WTC11 (cell line): Measurements from ENCODE around the gene ECM1. TPM values are rescaled to one million over a fixed set of nuclear protein-coding genes. Genes with fewer than 3 reads are reported as not detected.

Experiments used
- ATAC-seq: fragments of 200-7000 bp; cut with Tn5 transposase; 2 replicates; pipeline ENCODE4 v1.10.0; 2021; ENCODE audit warnings: mild to moderate bottlenecking, moderate library complexity
- CTCF ChIA-PET: fragments of 300-600 bp; sonication (Branson Sonifier 250); formaldehyde crosslinking; loops from one replicate; lab custom pipeline; 2021; ENCODE audit warnings: antibody characterized with exemption; lab: Charles Lee
- POLR2A ChIA-PET: fragments of 350-600 bp; sonication (Branson Sonifier 250); formaldehyde crosslinking; loops from one replicate; lab custom pipeline; 2021; ENCODE audit warnings: antibody characterized with exemption; lab: Charles Lee
- DNase-seq: peaks from one replicate; pipeline ENCODE4 v3.0.0; 2021; ENCODE audit warnings: low spot score
- H3K27ac Mint-ChIP-seq: 2 replicates; pipeline ENCODE4 v1.8.0; 2021; ENCODE audit warnings: mixed read lengths
- H3K27me3 Mint-ChIP-seq: 2 replicates; pipeline ENCODE4 v1.8.0; 2021; ENCODE audit warnings: low read depth, mild to moderate bottlenecking, moderate library complexity, mixed read lengths
- H3K36me3 Mint-ChIP-seq: 2 replicates; pipeline ENCODE4 v1.8.0; 2021; ENCODE audit warnings: mixed read lengths
- H3K4me1 Mint-ChIP-seq: 2 replicates; pipeline ENCODE4 v1.8.0; 2022; ENCODE audit warnings: mixed read lengths
- H3K4me3 Mint-ChIP-seq: 2 replicates; pipeline ENCODE4 v1.8.0; 2021; ENCODE audit warnings: mild to moderate bottlenecking, moderate library complexity, mixed read lengths
- H3K9me3 Mint-ChIP-seq: 2 replicates; pipeline ENCODE4 v1.8.0; 2021; ENCODE audit warnings: mixed read lengths
- AFF4 ChIP-seq: sonication (generic); formaldehyde crosslinking; IDR thresholded peaks from 2 replicates; pipeline ENCODE4 v1.8.1; 2023; ENCODE audit warnings: mild to moderate bottlenecking, missing genetic modification reagents, borderline replicate concordance
- CTCF ChIP-seq: fragments of 200-600 bp; IDR thresholded peaks from 2 replicates; pipeline ENCODE4 v1.8.0; 2022; ENCODE audit warnings: antibody characterized with exemption
- ESRRA ChIP-seq: sonication (generic); formaldehyde crosslinking; IDR thresholded peaks from 2 replicates; pipeline ENCODE4 v1.8.1; 2022; ENCODE audit warnings: mild to moderate bottlenecking, missing genetic modification reagents, borderline replicate concordance
- HMGA2 ChIP-seq: fragments of 250-450 bp; sonication (Bioruptor Pico); IDR thresholded peaks from 2 replicates; pipeline ENCODE4 v1.4.0; 2021; ENCODE audit warnings: mild to moderate bottlenecking, moderate library complexity
- JAZF1 ChIP-seq: fragments of 250-450 bp; sonication (Bioruptor Pico); IDR thresholded peaks from 2 replicates; pipeline ENCODE4 v1.9.0; 2021; ENCODE audit warnings: moderate library complexity, mild to moderate bottlenecking, inconsistent platforms
- NFE2L1 ChIP-seq: sonication (generic); formaldehyde crosslinking; IDR thresholded peaks from 2 replicates; pipeline ENCODE4 v1.8.1; 2023; ENCODE audit warnings: missing genetic modification reagents
- NFYB ChIP-seq: sonication (generic); formaldehyde crosslinking; conservative IDR thresholded peaks from 2 replicates; pipeline ENCODE4 v1.8.0; 2022; ENCODE audit warnings: low read depth, missing genetic modification reagents
- NR1H2 ChIP-seq: sonication (generic); formaldehyde crosslinking; IDR thresholded peaks from 2 replicates; pipeline ENCODE4 v1.9.0; 2021; ENCODE audit warnings: mild to moderate bottlenecking, moderate library complexity, missing genetic modification reagents
- PRRX2 ChIP-seq: fragments of 250-450 bp; sonication (Bioruptor Pico); IDR thresholded peaks from 2 replicates; pipeline ENCODE4 v1.8.0; 2021; ENCODE audit warnings: mild to moderate bottlenecking
- RELA ChIP-seq: sonication (generic); formaldehyde crosslinking; IDR thresholded peaks from 2 replicates; pipeline ENCODE4 v1.8.1; 2022; ENCODE audit warnings: missing genetic modification reagents, mild to moderate bottlenecking, borderline replicate concordance
- SMAD4 ChIP-seq: sonication (generic); formaldehyde crosslinking; IDR thresholded peaks from 2 replicates; pipeline ENCODE4 v1.8.0; 2022; ENCODE audit warnings: mild to moderate bottlenecking, missing genetic modification reagents
- TEAD1 ChIP-seq: sonication (generic); formaldehyde crosslinking; IDR thresholded peaks from 2 replicates; pipeline ENCODE4 v1.8.0; 2022; ENCODE audit warnings: mild to moderate bottlenecking, missing genetic modification reagents
- ZBTB43 ChIP-seq: sonication (generic); formaldehyde crosslinking; IDR thresholded peaks from 2 replicates; pipeline ENCODE4 v1.8.1; 2023; ENCODE audit warnings: mild to moderate bottlenecking, missing genetic modification reagents
- ZNF138 ChIP-seq: sonication (generic); formaldehyde crosslinking; conservative IDR thresholded peaks from 2 replicates; pipeline ENCODE4 v1.8.1; 2022; ENCODE audit warnings: mild to moderate bottlenecking, moderate library complexity, missing genetic modification reagents
- ZNF416 ChIP-seq: fragments of 250-450 bp; sonication (Bioruptor Pico); IDR thresholded peaks from 2 replicates; pipeline ENCODE4 v1.9.0; 2021; ENCODE audit warnings: mild to moderate bottlenecking, inconsistent platforms
- total RNA-seq: library from RNA; stranded (reverse); gene quantifications from 3 replicates; pipeline ENCODE4 v1.2.3, GENCODE V29; 2021
- TF ChIP-seq, protein P1 (sequence below): sonication (generic); formaldehyde crosslinking; IDR thresholded peaks from 2 replicates; pipeline ENCODE4 v1.8.1; 2023; ENCODE audit warnings: mild to moderate bottlenecking, missing genetic modification reagents, moderate library complexity
- TF ChIP-seq, protein P2 (sequence below): fragments of 250-450 bp; sonication (Bioruptor Pico); IDR thresholded peaks from 2 replicates; pipeline ENCODE4 v1.9.0; 2021; ENCODE audit warnings: mild to moderate bottlenecking, borderline replicate concordance
- TF ChIP-seq, protein P3 (sequence below): sonication (generic); formaldehyde crosslinking; IDR thresholded peaks from 2 replicates; pipeline ENCODE4 v1.8.1; 2022; ENCODE audit warnings: low read depth, missing genetic modification reagents, borderline replicate concordance

ECM1 gene
- total RNA-seq, 1 experiment from 2014 or later, result 1.6 TPM

DNA sequence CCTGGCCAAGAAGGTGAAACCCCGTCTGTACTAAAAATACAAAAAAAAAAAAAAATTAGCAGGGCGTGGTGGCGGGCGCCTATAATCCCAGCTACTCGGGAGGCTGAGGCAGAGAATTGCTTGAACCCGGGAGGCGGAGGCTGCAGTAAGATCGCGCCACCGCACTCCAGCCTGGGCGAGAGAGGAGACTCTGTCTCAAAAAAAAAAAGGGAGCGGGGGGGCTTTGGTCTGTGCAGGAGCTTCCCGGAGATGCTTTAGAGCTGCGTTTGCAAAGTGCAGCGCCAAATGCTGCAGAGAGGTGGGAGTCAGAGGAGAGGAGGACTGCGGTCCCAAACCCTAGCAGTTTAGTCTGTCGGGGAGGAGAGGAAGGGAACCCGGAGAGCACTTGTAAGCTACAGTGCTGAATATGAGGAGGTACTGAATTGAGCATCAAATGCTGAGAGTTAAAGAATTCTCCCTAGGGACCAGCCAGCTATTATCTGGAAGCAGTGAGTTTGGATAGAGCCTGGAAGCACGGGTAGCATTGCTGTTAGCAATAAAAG, 8.2 kb downstream of the ECM1 start (continued):
- TF ChIP-seq CTCF, result no peak
- no peak for TF ChIP-seq NR1H2 (CRISPR knock-in tag)
- TF ChIP-seq NFYB, result no peak
- no peak for TF ChIP-seq ESRRA

- POLR2A ChIA-PET, result interaction anchor here (0.6 to 1.6 kb wide), 4 partner anchors 21 to 58 kb away, joined by 3 to 6 read pairs (median 3); partner anchors contain the start of gene TARS2
- peak overlapping the region; percentile 30 for H3K27ac Mint-ChIP-seq
- no peaks in the 10 kb centered on the region for H3K9me3 Mint-ChIP-seq
- CTCF ChIA-PET, result interaction anchor here (0.6 to 9.7 kb wide), 12 partner anchors 12 to 348 kb away, joined by 3 to 139 read pairs (median 4); partner anchors contain the start of genes GOLPH3L and MCL1
- TF ChIP-seq, protein P1, sequence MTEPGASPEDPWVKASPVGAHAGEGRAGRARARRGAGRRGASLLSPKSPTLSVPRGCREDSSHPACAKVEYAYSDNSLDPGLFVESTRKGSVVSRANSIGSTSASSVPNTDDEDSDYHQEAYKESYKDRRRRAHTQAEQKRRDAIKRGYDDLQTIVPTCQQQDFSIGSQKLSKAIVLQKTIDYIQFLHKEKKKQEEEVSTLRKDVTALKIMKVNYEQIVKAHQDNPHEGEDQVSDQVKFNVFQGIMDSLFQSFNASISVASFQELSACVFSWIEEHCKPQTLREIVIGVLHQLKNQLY, result no peak
- TF ChIP-seq JAZF1 (CRISPR knock-in tag) (no peak), AFF4 (CRISPR knock-in tag) (no peak), ZNF138 (no peak), ZBTB43 (no peak), HMGA2 (CRISPR knock-in tag) (no peak), NFE2L1 (CRISPR knock-in tag) (no peak), ZNF416 (CRISPR knock-in tag) (no peak), TEAD1 (no peak), SMAD4 (CRISPR knock-in tag) (no peak), PRRX2 (CRISPR knock-in tag) (no peak), RELA (no peak)
- TF ChIP-seq, protein P2, sequence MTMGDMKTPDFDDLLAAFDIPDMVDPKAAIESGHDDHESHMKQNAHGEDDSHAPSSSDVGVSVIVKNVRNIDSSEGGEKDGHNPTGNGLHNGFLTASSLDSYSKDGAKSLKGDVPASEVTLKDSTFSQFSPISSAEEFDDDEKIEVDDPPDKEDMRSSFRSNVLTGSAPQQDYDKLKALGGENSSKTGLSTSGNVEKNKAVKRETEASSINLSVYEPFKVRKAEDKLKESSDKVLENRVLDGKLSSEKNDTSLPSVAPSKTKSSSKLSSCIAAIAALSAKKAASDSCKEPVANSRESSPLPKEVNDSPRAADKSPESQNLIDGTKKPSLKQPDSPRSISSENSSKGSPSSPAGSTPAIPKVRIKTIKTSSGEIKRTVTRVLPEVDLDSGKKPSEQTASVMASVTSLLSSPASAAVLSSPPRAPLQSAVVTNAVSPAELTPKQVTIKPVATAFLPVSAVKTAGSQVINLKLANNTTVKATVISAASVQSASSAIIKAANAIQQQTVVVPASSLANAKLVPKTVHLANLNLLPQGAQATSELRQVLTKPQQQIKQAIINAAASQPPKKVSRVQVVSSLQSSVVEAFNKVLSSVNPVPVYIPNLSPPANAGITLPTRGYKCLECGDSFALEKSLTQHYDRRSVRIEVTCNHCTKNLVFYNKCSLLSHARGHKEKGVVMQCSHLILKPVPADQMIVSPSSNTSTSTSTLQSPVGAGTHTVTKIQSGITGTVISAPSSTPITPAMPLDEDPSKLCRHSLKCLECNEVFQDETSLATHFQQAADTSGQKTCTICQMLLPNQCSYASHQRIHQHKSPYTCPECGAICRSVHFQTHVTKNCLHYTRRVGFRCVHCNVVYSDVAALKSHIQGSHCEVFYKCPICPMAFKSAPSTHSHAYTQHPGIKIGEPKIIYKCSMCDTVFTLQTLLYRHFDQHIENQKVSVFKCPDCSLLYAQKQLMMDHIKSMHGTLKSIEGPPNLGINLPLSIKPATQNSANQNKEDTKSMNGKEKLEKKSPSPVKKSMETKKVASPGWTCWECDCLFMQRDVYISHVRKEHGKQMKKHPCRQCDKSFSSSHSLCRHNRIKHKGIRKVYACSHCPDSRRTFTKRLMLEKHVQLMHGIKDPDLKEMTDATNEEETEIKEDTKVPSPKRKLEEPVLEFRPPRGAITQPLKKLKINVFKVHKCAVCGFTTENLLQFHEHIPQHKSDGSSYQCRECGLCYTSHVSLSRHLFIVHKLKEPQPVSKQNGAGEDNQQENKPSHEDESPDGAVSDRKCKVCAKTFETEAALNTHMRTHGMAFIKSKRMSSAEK, result no peak
- TF ChIP-seq, protein P3, sequence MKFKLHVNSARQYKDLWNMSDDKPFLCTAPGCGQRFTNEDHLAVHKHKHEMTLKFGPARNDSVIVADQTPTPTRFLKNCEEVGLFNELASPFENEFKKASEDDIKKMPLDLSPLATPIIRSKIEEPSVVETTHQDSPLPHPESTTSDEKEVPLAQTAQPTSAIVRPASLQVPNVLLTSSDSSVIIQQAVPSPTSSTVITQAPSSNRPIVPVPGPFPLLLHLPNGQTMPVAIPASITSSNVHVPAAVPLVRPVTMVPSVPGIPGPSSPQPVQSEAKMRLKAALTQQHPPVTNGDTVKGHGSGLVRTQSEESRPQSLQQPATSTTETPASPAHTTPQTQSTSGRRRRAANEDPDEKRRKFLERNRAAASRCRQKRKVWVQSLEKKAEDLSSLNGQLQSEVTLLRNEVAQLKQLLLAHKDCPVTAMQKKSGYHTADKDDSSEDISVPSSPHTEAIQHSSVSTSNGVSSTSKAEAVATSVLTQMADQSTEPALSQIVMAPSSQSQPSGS (CRISPR knock-in tag), result no peak
- TF ChIP-seq, all 79 proteins: peak for 0
- Mint-ChIP-seq H3K36me3 (peaks cover 4% of the 10 kb centered on the region; the same call in 1 of the 2 replicates), H3K27me3 (no peaks in the 10 kb centered on the region; the same call in 1 of the 2 replicates), H3K4me3 (peak overlapping the region; percentile 79), H3K4me1 (peaks cover 12% of the 10 kb centered on the region)
- DNase-seq, result no peak
- ATAC-seq, result no peak
Observed at GRCh38 chr1:150516616-150517015, 8.7 kb downstream of the ECM1 start.
